Activated gamma-delta T cell (primary cell): ENCODE measurements around the gene ANKRD28.
"Not testable (repeated sequence)": the region's sequence is repeated elsewhere in the genome, so short reads cannot be mapped to it uniquely, and the experiment has no call there.

Experiments used
- DNase-seq: peaks from one replicate; lab custom pipeline; 2025; lab: John Stamatoyannopoulos, UW

Gene ANKRD28

GRCh38 chr3:15635121-15635661, 162.6 kb downstream of the ANKRD28 start:
- no peak for DNase-seq

- no peak for DNase-seq
Measured at GRCh38 chr3:15634671-15635070, 163.1 kb downstream of the ANKRD28 start.

GRCh38 chr3:15633766-15634598, 163.8 kb downstream of the ANKRD28 start:
- DNase-seq = no peak

GRCh38 chr3:15633159-15633558, 164.6 kb downstream of the ANKRD28 start:
- DNase-seq = no peak

GRCh38 chr3:15632212-15632580, 165.6 kb downstream of the ANKRD28 start:
- DNase-seq = no peak

GRCh38 chr3:15631426-15632211, 166.2 kb downstream of the ANKRD28 start:
- DNase-seq = no peak

GRCh38 chr3:15630646-15631350, 167.0 kb downstream of the ANKRD28 start:
- DNase-seq = no peak

- no peak for DNase-seq
Measured at GRCh38 chr3:15629860-15630597, 167.8 kb downstream of the ANKRD28 start.

- DNase-seq = no peak
Measured at GRCh38 chr3:15628967-15629366, 168.8 kb downstream of the ANKRD28 start.

GRCh38 chr3:15623535-15624440, 174.0 kb downstream of the ANKRD28 start:
- DNase-seq = no peak

GRCh38 chr3:15619659-15620464, 177.9 kb downstream of the ANKRD28 start:
- not testable (repeated sequence) for DNase-seq
